ENCODE measurements around the gene FASN.

The FASN gene

GRCh38 chr17:82117139-82118090 is 19.4 kb upstream of the FASN start:
- no peak for DNase-seq (ENCODE audit: low spot score)

DNA sequence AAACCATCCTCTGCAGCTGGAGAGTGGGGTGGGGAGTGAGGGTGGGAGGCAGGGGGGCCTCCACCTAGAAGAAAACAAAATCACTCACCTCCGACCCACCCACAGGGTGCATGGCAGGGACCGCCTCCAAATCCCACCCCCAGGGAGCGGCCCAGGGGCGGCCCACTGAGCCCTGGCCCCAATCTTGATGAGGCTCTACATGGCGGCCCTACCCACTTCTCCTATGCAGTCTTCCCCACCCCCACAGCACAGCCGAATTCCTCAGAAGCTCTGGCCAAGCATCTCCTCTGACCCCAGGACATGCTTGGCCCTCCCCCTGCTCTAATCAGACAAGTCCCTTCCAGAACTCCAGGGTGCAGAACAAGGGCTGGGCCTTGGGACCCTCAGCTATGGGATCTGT is 18.2 kb upstream of the FASN start:
- no peak for DNase-seq (ENCODE audit: low spot score)

DNA sequence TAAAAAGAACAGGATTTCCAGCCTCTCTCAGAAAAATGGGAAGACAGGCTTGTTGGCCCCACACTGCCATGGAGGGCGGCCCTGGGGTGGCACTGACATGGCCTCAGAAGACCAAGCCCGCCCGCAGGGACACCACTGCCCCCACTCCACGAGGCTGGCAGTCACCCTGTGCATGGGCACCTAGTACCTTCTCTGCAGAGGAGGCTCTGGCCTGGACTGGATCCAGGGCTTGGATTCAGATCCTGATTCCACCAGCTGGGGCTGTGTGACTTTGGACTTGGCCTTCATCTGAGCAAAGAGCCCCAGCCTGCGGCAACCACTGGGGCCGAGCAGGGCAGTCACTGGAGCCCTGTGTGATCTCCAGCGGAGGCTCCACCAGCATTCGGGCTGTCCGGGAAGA is 16.8 kb upstream of the FASN start:
- no peak for DNase-seq (ENCODE audit: low spot score)

GRCh38 chr17:82114447-82114846 is 16.4 kb upstream of the FASN start:
- no peak for DNase-seq (ENCODE audit: low spot score)

- DNase-seq (ENCODE audit: low spot score), result no peak
Observed at GRCh38 chr17:82113941-82114340, 15.9 kb upstream of the FASN start.

DNA sequence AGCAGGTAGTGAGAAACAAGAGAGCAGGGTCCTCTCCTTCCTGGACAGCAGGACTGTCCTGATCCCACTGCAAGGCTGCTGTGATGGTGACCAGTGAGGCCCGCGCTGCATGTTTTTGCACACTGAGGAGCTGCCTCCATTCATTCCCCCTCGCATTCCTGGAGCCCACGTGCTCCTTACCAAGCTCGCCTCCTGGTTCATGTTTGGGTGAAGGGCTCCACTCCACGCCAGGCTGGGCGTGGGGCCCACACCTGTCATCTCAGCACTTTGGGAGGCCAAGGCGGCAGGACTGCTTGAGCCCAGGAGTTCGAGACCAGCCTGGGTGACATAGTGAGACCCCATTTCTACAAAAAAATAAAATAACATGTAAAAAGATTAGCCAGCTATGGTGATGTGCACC is 15.4 kb upstream of the FASN start:
- DNase-seq (ENCODE audit: low spot score), result no peak

GRCh38 chr17:82112914-82113311 is 14.9 kb upstream of the FASN start:
- no peak for DNase-seq (ENCODE audit: low spot score)

DNA sequence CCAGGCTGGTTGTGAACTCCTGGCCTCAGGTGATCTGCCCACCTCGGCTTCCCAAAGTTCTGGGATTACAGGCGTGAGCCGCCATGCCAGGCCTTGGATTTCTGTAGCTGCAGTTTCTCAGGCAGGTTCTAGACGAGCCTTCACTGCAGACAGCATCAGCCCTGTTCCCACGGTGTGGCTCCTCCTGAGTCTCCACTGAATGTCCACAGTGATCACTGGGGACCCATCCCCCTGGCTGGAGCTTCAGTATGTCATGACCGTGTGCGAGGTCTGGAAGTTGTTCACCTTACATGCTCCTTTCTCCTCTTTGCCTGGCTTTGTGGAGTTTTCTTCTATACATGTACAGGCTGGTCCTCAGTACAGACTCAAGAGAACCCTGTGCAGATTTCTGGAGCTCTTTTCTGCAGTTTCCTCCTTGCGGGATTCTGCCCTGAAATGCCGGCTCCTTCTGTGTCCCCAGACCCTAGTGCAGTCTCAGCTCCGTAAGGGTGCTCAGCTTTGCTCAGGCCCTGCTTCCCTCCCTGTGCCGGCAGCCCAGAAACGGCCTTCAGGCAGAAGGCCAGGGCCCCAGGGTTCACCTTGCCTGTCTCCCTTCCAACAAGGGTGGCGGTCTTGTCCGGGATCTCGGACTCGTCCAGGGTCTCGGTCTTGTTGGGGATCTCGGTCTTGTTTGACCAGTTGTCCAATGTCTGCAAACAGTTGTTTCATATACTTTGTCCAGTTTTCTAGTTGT is 14.3 kb upstream of the FASN start:
- no peak for DNase-seq (ENCODE audit: low spot score)

DNA sequence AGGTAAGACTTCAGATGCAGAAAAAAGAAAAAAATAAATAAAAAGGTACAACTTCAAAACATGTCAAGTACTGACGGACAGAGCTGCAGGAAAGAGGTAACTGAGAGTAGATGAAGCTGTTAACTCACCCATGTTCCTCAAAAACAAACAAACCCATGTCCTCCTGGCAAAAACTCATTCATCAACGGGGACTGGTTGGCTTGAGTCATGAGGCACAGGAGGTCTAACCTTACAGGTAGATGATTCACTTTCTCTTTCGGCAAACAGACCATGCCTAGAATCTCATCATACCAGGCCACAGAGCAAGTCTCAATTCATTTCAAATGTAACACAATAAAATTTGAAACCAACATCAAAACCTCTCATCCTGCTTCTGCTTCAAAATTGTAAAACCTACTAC is 12.3 kb upstream of the FASN start:
- DNase-seq (ENCODE audit: low spot score), result no peak

DNA sequence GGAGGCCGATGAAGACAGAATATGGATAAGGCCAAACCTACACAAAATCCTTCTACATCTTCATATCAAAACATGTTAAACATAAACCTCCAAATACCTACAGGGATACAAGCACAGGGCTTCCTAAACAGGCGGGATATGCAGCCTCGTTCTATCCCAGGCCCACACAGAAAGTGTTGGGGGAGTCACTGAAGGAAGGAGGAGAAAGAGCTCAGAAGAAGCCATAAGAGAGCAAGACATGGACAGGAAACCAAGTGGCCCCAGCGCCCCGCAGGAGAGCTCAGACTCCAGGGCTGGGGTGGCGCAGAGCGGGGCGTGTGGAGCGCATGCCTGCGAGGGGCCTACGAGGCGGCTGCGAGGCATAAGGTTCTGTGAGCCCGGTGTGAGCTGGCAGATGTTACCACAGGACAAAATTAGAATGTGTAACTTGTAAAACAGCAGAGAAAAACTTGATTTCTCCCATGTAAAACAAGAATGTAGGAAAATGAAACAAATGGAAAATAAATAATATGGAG is 11.0 kb upstream of the FASN start:
- DNase-seq (ENCODE audit: low spot score), result no peak

GRCh38 chr17:82108496-82108945 is 10.5 kb upstream of the FASN start:
- no peak for DNase-seq (ENCODE audit: low spot score)

GRCh38 chr17:82108038-82108437 is 10.0 kb upstream of the FASN start:
- DNase-seq (ENCODE audit: low spot score), result no peak

DNA sequence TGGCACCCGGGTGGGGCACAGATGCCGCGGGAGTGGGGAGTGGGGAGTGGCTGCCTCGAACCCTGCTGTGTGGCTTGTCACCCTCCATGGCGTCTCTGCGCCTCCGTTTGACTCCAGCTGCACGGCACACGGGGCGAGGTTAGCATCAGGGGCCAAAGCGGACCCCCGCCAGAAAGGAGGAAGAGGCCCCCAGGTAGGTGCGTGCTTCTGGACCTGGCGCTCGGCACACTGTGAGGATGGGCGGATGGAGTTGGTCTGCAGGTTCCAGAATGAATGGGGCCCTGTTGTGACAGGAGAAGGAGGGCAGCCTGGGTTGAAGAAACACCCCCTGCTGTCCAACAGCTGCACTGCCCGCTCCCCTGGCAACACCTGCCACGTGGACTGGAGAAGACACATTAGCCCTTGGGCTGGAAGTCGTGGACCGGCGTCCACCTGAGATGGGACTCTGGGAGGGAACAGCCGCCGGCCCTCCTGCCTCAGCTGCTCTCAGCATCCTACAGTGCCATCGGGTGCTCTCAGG is 9.4 kb upstream of the FASN start:
- DNase-seq (ENCODE audit: low spot score), result no peak

DNA sequence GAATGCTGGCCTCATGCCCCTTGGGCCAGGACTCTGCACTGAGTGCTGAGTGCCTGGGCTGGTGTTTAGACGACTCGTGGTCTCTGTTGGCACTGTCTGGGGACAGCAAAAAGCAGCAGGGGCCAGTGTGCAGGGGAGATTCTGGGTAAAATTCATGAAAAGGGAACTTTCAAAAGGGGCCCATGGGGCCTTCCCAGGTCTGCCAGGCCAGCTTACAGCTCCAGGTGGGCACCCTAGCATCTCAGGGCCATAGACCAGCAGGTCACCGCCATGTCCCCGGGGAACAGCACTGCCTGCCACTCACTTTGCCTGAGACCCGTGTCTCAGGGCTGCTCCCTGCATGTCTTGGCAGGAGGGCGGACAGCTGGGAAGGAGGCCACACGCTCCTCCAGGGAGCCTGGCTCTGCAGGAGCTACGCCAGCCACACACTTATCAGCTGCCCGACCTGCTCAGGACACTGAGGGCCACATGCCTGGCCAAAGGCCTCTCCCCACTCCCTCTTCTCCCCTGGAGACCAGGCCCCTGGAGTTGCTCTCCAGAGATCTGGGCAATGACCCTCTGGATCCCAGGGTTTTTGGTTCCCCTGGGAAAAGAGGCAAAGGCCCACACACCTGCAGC is 8.8 kb upstream of the FASN start:
- no peak for DNase-seq (ENCODE audit: low spot score)

DNA sequence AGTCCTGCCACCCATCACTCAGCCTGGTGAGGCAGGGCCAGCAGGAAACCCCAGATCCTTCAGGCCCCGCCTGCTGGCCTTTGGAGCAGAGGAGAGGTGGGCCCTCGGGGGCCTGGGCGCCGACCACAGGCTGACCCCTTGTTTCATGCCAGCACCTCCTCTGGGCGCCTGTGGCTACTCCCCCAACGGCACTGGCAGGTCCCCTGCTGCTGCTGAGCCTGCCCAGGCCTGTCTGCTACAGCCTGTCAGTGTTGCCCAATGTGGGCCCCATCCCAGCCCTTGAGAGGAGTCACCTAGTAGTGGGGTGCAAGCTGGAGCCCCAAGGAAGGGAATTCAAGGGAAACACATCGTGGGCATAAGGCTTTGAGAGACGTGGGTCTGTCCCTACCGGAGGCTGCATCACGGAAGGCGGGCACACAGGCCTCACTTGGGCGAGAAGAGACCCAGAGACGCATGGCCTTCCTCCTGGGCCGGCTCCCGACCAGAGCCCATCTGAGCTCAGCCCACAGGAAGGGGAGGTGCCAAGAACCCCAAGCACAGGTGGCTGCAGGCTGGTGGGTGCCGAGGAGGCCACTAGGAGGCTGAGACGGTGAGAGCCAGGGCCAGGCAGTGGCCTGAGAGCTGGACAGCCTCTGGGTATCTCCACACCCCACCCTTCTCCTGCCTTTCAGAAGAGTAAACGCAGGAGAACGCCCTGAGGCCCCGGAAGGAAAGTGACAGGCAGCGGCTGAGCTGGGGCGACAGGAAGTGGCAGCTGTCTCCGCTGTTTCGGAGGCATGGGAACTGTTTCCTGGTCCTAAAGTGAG is 8.0 kb upstream of the FASN start:
- no peak for DNase-seq (ENCODE audit: low spot score)

DNA sequence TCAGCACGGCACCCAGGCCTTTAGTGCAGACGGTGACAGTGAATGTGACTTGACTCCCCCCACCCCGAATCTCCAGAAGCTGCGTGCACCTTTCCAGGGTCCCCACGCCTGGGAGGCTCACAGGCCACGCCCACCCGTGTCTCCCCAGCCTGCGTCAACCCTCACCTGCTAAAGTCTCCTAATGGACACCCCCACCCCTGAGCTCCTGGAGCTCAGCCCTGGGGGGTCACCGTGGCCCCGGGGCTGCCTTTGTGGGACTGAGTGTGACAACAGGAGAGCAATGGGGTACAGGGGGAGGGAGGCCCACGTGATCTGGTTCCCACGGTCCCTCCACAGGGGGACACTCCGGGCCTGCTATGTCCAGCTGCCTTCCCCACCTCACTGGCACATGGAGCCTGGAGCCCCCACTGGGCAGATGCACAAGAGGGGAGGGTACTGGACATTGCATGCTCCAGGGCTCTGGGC is 7.4 kb upstream of the FASN start:
- no peak for DNase-seq (ENCODE audit: low spot score)

GRCh38 chr17:82104797-82105416 is 6.9 kb upstream of the FASN start:
- no peak for DNase-seq (ENCODE audit: low spot score)

GRCh38 chr17:82103553-82104451 is 5.8 kb upstream of the FASN start:
- DNase-seq (ENCODE audit: low spot score), result no peak

- DNase-seq (ENCODE audit: low spot score), result no peak
Observed at GRCh38 chr17:82101767-82102679, 4.0 kb upstream of the FASN start.

Measured in RKO (cell line).